Measurements from ENCODE around the gene TMC6.
A peak's percentile ranks its signal among the peaks of the same experiment; 100 is the strongest.
"Not testable (repeated sequence)": the region's sequence is repeated elsewhere in the genome, so short reads cannot be mapped to it uniquely, and the experiment has no call there.

The TMC6 gene

DNA sequence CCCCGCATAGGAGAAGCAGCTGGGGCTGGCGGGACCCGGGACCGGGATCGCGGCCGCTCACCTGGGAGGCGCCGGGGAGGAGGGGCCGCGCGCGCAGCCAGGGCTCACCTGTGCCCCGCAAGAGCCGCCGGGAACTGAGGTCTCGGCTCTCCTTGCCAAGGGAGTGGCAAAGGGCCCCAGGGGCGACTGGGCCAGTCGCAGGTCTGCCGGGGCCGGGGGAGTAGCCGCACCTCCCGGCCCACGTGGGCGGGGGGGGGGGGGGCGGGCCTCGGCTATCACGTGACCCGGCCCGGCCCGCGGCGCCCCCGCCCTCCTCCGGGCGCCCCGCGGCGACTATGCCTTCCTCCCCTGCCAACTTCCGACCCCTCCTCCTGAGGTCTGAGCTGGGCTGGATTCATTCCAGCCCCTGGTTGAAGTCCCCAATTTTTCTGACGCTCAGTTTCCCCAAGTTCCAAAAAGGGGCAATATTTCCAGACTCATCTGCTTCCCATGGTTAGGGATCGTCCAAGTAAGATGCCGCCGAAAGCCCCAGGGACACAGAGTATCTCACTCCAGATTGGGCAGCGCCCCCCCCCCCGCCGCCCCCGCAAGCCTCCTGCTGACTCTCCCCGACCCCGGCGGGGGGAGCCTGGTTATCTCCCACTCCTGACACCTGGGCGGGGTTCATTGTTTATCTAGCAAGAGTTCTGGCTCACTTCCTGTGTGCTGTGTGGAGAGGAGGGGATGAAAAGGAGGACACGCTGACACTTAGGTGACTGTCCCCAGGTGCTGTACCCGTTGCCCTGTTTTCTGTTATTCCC, at the start of gene TMC6:
Gene TMC6, minus strand, starts transcription at position 205 of the 800 bp plus-strand sequence. CDS start 1,923 bp downstream, outside the sequence.
- no peak for DNase-seq (ENCODE audit: low read depth, low spot score)

DNA sequence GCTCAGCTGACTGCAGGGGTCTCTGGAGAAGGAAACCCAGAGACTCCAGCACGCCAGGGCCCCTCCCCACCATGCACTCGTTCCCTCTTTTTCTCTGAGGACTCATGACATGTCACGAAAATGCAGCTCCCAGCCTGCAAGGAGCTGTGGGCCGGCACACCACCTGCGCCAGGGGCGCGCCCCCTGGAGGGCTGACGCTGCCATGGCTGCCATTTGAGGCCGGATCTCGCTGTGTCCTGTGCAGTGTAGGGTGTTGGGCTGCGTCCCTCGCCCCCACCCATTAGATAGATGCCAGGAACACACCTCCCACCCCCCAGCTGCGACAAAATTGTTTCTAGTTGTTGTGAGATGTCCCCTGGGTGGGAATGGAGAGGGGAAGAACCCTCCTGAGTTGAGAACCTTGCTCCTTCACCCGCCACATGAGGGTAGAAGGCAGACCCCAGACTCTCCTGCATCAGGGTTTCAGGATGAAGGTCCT, 48.0 kb upstream of the TMC6 start:
- peak; percentile 60 for DNase-seq (ENCODE audit: low read depth, low spot score)

DNA sequence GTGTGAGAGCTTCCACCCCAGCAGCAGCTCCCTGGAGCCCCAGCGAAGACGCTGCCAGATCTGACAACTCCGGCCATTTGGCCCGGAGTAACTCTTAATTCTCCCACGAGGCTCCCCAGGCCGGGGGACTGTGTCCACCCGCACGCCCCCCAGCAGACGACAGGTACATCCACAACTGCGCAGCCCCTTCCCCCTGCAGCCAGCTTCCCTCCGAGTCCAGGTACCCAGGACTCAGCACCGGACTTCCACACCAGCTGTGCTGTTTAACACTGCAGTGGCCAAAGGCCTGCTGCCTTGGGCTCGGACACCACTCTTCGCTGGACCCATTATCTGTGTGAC, 47.1 kb upstream of the TMC6 start:
- no peak for DNase-seq (ENCODE audit: low read depth, low spot score)

- no peak for DNase-seq (ENCODE audit: low read depth, low spot score)
Observed at GRCh38 chr17:78174870-78175642, 46.5 kb upstream of the TMC6 start.

DNA sequence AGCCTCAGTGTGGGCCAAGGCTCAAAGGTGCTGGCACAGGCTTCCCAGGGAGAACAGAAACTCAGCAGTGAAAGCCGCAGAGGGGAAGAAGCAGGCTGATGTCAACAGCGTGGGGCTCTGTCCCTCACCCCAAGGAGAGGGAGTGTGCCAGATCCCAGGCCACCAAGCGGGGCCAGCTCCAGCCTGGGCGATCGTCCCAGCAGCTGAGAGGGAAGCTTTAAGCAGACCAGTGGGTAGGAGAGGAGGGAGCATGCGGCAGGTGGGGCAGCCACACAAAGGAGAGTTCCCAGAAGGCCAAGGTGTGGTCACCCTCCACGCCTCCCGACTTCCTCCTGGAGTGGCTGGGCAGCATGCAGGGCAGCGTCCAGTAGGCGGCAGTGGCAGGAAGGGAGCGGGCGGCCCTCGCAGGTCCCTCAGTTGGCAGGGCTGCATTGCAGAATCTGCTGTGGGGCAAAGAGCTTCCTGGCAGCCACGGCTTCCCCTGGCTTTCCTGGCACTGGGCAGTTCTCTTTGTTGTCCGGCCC, 45.9 kb upstream of the TMC6 start:
- DNase-seq (ENCODE audit: low read depth, low spot score), result no peak

- no peak for DNase-seq (ENCODE audit: low read depth, low spot score)
Observed at GRCh38 chr17:78173097-78173715, 44.7 kb upstream of the TMC6 start.

DNA sequence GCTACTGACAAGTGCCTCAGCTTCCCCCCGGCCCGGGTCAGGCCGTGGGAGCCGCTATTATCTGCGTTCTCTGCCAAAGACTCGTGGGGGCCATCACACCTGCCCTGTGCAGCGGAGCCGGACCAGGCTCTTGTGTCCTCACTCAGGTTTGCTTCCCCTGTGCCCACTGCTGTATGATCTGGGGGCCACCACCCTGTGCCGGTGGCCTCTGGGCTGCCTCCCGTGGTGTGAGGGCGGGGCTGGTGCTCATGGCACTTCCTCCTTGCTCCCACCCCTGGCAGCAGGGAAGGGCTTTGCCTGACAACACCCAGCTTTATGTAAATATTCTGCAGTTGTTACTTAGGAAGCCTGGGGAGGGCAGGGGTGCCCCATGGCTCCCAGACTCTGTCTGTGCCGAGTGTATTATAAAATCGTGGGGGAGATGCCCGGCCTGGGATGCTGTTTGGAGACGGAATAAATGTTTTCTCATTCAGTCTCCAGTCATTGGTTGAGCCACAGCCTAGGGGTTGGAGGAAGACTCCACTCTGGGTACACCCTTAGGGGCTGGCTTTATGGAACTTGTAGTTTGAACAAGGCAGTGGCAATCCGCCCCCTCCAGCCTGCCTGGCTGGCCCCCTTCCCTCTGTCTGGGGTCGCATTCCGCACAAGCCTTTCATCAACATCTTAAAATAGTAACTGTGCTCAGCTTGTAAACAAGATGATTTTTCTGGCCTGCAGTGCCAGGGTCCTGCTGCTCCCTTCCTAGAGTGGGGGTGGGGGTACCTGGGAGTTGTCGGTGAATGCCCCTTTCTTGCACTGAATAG, 43.9 kb upstream of the TMC6 start:
- no peak for DNase-seq (ENCODE audit: low read depth, low spot score)

DNA sequence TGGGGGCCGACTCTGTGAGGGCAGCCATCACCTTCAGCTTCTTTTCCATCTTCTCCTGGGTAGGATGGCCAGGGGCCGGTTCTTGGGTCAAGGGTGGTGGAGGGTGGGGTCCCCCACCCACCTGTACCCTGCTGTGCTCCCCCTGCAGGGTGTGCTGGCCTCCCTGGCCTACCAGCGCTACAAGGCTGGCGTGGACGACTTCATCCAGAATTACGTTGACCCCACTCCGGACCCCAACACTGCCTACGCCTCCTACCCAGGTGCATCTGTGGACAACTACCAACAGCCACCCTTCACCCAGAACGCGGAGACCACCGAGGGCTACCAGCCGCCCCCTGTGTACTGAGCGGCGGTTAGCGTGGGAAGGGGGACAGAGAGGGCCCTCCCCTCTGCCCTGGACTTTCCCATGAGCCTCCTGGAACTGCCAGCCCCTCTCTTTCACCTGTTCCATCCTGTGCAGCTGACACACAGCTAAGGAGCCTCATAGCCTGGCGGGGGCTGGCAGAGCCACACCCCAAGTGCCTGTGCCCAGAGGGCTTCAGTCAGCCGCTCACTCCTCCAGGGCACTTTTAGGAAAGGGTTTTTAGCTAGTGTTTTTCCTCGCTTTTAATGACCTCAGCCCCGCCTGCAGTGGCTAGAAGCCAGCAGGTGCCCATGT, 43.2 kb upstream of the TMC6 start:
- not testable (repeated sequence) for DNase-seq (ENCODE audit: low read depth, low spot score)

GRCh38 chr17:78170692-78171590, 42.4 kb upstream of the TMC6 start:
- DNase-seq (ENCODE audit: low read depth, low spot score), result no peak

- no peak for DNase-seq (ENCODE audit: low read depth, low spot score)
Observed at GRCh38 chr17:78168903-78169793, 40.6 kb upstream of the TMC6 start.

GRCh38 chr17:78168242-78168902, 39.8 kb upstream of the TMC6 start, which contains the start of gene SYNGR2:
TSS of gene SYNGR2 (plus strand) at chr17:78168581. CDS start at chr17:78168617, 36 bp downstream.
- DNase-seq (ENCODE audit: low read depth, low spot score), result peak; percentile 69

DNA sequence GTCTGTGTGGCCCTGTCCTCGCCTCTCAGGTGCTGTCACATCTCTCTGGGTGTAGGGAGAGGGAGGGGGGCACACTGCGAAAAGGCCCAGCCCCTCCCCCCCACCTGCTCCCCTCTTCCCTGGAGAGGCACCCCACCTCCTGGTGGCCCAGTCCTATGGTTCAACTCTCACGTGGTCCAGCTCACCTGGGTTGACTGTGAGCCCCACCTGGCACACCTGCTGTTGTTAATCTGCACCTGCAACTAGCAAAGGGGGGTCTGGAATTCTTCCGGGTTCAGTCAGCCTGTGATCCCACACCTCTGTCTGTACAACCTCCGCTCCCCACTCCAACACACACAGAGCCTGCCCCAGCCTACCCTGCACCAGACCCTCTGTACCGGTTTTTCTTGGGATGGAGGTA, 37.9 kb upstream of the TMC6 start:
- no peak for DNase-seq (ENCODE audit: low read depth, low spot score)

DNA sequence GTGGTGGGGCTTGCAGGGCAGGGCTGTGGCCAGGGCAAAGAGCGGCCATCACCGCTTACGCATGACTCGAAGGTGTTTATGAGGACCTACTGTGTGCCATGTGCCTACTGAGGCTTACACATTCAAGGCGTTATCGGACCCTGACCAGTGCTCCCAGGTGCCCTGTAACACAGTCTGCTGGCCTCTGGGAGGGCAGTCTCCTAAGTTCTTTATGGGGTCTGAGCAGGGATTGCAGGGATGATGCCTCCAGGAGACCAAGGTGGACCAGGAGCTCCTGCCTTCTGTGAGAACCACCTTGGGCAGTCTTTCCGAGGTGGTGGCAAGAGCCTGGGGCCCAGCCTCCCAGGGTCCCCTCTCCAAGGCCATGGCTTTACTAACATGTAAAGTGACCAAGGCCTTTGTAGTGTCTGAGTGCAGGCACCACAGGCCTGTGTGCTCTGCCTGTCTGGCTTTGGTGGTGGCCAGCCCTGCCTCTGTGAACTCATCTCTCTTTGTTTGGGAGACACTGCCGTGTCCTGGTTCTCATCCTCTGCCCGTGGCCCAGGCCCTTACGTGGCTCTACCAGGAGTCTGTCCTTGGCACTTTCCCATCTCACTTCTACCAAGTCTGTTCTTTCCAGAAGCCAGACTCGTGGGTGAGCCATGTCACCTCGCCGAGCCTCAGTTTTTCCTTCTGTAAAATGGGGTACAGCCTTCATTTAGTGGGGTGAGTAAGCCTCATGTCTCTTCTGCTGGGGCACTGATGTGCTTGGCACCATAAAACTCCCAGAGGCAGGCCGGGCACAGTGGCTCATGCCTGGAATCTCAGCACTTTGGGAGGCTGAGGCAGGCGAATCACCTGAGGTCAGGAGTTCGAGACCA, 36.4 kb upstream of the TMC6 start:
- DNase-seq (ENCODE audit: low read depth, low spot score), result no peak

DNA sequence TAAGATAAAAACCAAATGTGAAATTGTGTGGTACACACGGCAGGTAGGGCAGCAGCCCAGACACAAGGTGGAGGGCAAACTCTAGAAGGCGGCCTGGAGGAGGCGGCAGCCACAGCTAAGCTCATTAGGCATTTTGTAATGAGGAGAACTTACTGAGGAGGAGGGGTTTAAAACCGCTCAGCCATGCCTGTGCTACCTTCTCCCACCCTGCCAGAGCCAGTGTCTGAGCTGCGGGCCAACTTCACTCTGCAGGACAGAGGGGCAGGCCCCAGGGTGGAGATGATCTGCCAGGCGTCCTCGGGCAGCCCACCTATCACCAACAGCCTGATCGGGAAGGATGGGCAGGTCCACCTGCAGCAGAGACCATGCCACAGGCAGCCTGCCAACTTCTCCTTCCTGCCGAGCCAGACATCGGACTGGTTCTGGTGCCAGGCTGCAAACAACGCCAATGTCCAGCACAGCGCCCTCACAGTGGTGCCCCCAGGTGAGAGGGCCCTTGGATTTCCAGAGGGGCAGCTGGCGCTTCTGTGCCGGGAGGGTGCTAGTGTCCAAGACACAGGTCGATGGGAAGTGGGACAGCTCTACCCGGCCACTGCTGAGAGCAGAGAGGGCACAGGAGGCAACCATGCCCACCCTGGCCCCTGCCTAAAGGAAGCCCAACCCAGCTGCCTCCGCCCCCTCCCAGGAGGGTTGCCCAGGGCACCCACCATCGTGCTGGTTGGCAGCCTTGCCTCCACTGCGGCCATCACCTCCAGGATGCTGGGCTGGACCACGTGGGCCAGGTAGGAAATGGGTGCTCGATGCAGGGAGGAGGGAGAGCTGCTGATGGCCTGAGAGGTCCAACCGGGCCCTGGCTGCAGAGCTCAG, 35.6 kb upstream of the TMC6 start:
- DNase-seq (ENCODE audit: low read depth, low spot score), result no peak

DNA sequence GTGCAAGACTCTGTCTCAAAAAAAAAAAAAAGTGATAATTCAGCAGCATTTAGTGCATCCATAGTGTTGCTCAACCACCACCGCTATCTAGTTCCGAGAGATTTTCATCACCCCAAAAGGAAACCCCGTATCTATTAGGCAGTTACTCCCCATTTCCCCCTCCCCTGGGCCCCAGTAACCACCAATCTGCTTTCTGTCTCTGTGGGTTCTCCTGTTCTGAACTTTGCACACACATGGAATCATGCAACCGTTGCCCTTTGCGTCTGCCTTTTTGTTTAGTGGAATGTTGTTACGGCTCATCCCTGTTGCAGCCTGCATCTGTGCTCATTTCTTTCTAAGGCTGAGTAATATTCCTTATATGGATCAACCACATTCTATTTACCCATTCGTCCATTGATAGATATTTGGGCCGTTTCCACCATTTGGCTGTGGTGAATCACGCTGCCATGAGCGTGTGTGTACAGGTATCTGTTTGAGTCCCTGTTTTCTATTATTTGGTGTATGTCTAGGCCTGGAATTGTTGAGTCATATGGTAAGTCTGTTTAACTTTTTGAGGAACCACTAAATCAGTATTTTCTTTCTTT, 31.1 kb upstream of the TMC6 start:
- DNase-seq (ENCODE audit: low read depth, low spot score), result no peak

Measured in activated CD4-positive, CD25-positive, alpha-beta regulatory T cell treated with anti-CD3 and anti-CD28 coated beads, Interleukin-2, amount 50 U/mL, for 16 hours (primary cell).